HG03521 (cell line): ENCODE measurements around the gene CD69.

Experiments used
- ATAC-seq: cut with Tn5 transposase; IDR thresholded peaks from one replicate; pipeline ENCODE4 v1.9.1; 2021; ENCODE audit warnings: mild to moderate bottlenecking, moderate library complexity; ENCODE audit not compliant: unreplicated experiment

The CD69 gene

GRCh38 chr12:9782547-9783382, 22.1 kb upstream of the CD69 start:
- no peak for ATAC-seq

GRCh38 chr12:9781360-9781759, 20.7 kb upstream of the CD69 start:
- ATAC-seq, result no peak

- ATAC-seq, result no peak
Observed at GRCh38 chr12:9779209-9779608, 18.5 kb upstream of the CD69 start.

GRCh38 chr12:9776781-9777180, 16.1 kb upstream of the CD69 start:
- ATAC-seq, result no peak

- ATAC-seq, result no peak
Observed at GRCh38 chr12:9773216-9773877, 12.6 kb upstream of the CD69 start.

- ATAC-seq, result no peak
Observed at GRCh38 chr12:9763025-9763424, 2.3 kb upstream of the CD69 start.

- no peak for ATAC-seq
Observed at GRCh38 chr12:9762369-9762768, 1.7 kb upstream of the CD69 start.

GRCh38 chr12:9761419-9761781, 699 bp upstream of the CD69 start:
- ATAC-seq, result no peak

GRCh38 chr12:9760120-9760519, 581 bp downstream of the CD69 start:
- no peak for ATAC-seq

- no peak for ATAC-seq
Observed at GRCh38 chr12:9759694-9760093, 1.0 kb downstream of the CD69 start.

GRCh38 chr12:9758119-9758518, 2.6 kb downstream of the CD69 start:
- ATAC-seq, result no peak

- no peak for ATAC-seq
Observed at GRCh38 chr12:9757433-9758025, 3.2 kb downstream of the CD69 start.

- ATAC-seq, result no peak
Observed at GRCh38 chr12:9756706-9757105, 4.0 kb downstream of the CD69 start.

GRCh38 chr12:9756170-9756569, 4.5 kb downstream of the CD69 start:
- no peak for ATAC-seq

GRCh38 chr12:9755567-9755966, 5.1 kb downstream of the CD69 start:
- no peak for ATAC-seq

- no peak for ATAC-seq
Observed at GRCh38 chr12:9755035-9755434, 5.7 kb downstream of the CD69 start.

GRCh38 chr12:9754099-9754927, 6.4 kb downstream of the CD69 start:
- no peak for ATAC-seq

- no peak for ATAC-seq
Observed at GRCh38 chr12:9753498-9753897, 7.2 kb downstream of the CD69 start.

GRCh38 chr12:9753073-9753472, 7.6 kb downstream of the CD69 start:
- ATAC-seq, result no peak

- no peak for ATAC-seq
Observed at GRCh38 chr12:9752145-9752933, 8.4 kb downstream of the CD69 start.
